H4 (cell line): ENCODE results near the gene PTTG1IP2. TPM values are rescaled to one million over a fixed set of nuclear protein-coding genes. Genes with fewer than 3 reads are reported as not detected.
A peak's percentile ranks its signal among the peaks of the same experiment; 100 is the strongest.

Experiments used
- DNase-seq: peaks from one replicate; pipeline ENCODE4 v3.0.0-alpha.2; 2015; ENCODE audit warnings: low spot score
- total RNA-seq: library from RNA; depleted of rRNA; stranded (reverse); fragments of >200 nt; shearing (Covaris generic); gene quantifications from 2 replicates; pipeline ENCODE4 v1.2.3, GENCODE V29; 2014; rRNA removed

PTTG1IP2 gene
- not detected in 2 replicates for total RNA-seq

DNA sequence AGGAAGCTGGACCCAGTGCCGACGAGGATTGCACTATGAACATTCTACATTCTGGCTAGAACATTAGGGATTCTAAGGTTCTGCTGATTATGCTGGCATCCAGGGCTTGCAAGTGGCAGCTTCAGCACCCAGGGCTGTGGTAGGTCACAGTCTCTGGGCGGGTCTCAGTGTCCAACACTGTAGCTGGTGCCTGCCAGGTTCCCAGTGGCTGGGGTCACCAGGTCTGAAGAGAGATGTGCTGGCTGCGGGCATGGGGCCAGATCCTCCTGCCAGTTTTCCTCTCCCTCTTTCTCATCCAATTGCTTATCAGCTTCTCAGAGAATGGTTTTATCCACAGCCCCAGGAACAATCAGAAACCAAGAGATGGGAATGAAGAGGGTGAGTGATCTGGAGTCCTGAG is at the start of gene PTTG1IP2:
Gene PTTG1IP2, plus strand, starts transcription at position 86 of the 400 bp plus-strand sequence. Its CDS starts 148 bp downstream, at position 234.
- DNase-seq = no peak

DNA sequence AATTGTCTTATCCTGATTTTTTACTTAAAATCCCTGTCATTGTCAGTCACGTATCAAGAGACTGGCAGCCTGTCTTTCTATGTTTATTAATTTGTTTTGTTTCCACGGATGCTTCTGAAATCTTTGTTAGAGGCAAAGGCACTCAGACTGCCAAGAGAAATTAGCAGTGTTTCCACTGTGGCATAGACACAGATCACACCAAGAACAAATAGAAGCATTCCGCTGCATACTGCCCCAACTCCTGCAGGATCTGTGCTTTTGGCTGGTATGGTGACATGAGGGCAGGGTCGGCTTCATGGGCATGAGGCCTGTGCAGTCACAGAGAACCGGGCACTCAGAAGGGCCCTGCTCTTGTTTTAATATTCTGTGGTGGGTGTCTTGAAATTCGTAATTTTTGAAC is 47.8 kb upstream of the PTTG1IP2 start:
- no peak for DNase-seq

DNA sequence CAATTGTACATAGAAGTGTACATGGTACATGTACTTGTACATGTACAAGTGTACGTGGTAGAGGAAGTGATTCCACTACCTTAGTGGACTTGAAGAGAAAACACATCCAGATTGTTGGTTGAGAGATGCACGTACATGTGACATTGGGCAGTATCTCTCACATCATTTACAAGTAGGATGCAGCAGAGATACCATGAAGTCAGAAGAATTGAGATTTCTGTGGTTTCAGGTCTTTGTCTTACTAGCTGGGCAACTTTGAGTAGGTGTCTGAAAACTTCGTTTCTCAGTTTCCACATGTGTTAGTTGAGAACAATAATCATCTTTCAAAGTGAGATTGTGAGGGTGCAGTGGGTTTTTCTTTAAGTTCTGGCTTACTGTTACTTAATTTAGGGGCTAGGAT is 44.7 kb upstream of the PTTG1IP2 start:
- DNase-seq = no peak

DNA sequence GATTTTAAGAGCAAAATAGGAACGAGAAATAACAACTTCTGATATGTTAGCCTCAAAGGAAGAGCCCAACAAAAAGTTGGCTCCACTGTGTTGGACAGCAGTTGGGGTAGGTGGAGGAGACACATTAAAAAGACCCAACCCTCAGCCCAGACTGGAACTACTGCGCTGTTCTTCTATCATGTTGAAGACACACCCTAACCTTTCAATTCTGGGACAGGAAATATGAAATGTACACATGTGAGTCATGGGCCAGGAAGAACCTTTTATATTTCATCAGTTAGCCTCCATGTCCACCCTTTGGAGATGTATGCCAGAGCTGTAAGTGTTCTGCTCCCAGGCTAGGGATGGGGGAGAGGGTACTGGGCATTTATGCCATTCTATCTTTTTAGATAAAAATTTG is 44.1 kb upstream of the PTTG1IP2 start:
- DNase-seq = no peak

DNA sequence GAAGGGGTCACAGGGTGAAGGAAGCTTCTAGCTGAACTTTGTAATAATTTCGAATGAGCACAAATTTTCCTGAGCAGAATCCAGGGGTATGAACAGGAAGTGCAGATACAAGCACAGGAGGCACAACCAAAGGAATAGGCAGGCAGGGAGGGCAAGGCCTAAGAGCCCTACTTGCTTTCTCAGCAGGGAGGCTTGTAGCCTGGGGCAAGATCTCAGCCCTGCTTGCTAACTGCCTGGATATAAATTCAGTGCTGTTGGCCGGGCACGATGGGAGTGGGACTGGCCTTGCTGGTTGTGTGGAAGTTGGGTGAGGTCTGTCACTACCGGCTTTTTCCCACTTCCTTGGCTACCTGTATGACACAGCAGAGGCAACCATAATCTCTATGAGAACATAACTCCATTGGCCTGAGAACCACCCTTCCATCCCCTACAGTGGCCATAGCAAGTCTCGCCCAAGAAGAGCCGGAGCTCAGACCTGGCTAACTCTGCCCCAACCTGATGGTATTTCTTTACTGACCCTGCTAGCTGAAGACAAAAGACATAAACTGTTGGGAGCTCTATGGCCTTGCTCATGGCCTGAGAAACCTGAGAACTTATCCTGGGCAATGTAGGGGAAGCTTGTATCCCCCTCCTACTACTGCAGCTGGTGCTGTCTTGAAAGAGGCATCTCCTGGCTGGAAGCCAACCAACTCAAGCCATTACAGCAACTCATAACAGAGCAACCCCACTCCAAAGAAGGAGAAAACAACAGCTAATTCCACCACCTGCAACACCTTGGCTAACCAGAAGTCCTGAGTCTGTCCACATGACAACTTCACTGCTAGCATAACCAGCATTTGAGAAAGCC is 38.6 kb upstream of the PTTG1IP2 start:
- DNase-seq = no peak

DNA sequence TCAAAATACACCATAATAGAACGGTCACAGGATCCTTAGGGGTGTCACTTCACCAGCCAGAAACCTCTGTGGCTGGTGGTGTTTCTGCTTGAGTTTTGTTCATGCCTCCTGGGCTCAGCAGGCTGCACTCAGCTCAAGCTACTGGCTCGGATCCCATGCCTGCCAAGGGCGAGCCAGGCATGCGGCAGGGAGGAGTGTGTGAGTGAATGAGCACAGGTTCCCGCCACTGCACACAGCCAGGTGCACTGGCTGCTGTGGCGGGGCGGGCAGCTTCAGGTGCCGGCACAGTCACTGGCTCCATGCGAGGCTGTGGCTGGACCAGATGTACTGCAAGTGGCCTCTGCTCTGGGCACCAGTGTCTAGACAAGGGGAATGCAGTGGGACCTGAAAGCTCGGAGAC is 36.7 kb upstream of the PTTG1IP2 start:
- no peak for DNase-seq

DNA sequence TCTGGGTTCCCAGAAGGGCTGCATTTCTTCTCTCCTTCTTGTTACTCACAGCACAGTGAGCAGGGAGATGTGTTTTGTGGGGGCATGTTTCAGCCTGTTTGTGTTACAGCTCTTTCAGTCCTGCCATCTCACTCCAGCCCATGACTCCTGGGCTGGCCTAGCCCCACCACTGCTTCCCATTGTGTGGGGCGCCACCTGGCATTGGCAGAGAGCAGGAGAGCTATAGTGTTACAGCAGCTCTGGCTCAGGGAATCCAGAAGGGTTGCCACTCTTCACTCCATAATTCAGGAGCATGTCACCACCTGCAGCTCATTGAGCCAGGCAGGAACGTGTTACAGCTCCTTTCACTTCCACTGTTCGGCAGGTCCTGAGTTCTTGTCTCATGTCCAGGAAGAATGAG is 36.2 kb upstream of the PTTG1IP2 start:
- DNase-seq = no peak

DNA sequence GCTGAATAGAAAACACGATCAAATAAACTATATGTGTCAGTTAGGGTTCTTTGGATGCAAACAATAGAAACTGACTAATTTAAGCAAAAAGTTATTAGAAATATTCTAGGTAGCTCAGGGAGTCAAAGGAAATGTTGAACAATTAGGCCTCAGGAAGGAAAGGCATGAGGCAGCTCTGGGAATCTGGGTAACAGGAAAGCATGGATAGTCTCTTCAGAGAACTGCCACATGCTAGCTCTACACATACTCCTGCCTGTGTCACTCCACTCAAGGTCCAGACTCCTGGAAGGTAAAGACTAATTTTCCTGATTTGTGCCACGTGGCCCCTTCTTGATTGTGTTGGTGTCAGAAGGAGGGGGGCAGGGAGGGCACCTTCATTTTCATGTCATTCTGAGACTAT is 23.8 kb upstream of the PTTG1IP2 start:
- no peak for DNase-seq

DNA sequence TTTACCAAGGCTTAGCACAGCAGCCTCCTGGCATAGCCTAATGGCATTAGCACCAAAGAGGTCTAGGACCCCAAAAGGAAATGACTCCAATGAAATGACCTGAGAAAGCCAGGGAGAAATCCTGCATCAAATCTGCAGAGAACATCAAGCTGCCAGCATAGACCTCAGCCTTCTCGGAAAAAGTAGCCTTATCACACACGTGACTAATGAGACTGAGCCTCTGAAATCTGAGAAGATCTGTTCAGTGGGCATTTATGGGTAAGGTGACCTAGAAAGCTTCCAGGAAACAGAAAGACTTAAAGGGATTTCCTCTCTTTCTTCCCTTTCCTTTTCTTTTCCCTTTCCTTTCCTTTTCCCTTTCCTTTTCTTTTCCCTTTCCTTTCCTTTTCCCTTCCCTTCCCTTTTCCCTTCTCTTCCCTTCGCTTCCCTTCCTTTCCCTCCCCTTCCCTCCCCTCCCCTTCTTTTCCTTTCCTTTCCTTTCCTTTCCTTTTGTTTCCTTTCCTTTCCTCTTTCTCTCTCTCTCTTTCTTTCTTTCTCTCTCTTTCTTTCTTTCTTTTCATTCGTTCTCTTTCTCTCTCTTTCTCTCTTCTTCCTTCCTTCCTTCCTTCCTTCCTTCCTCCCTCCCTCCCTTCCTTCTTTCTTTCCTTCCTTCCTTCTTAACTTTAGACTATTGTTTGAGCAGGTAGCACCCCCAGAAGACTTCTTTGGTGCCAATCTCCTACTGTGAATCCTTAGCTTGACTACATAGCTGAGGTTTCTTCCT is 23.1 kb upstream of the PTTG1IP2 start:
- DNase-seq = no peak

DNA sequence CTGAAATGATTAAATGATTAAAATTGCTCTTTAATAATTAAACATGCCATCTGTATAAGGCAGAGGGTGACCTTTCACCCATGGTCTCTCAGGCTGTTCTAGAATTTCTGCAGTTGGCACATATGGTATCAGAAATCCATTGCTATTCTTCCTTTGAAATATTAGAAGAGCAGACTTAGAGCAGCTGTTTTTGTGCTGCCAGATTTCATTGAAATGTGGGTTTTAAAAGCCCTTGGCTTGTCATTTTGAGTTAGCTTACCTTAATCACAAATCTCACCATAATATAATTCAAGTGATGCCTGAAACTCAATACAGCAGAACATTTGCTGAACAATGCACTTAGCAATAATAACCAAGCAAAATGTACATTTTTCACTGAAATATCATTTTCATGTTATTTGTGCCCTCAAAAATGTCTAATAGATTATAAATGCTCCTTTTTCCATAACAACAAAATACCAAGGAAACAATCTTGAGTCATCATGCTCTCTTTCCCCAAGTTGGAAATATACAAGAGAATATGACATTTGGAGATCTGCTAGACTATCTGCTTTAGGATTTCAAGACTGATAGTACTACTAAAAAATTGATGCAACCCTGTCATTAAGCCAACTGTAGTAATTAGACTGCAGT is 16.1 kb upstream of the PTTG1IP2 start:
- no peak for DNase-seq

DNA sequence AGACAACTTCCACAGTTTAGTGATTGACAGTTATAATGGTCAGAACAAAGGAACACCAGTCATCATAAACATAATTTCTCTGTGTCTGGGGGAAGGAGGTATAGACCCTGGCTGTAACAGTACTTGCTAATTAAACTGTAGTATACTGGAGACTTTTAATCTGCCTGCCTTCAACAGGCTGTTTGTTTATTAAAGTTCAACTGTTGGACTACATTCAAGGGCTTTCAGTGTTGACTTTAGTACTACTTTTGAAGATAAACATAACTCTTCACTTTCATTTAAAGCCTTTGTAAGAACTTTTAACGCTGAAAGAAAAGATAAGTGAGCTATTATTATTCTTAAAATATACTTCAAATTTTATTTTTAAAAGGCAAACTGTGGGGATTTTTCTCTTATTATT is 15.5 kb upstream of the PTTG1IP2 start:
- DNase-seq = no peak

DNA sequence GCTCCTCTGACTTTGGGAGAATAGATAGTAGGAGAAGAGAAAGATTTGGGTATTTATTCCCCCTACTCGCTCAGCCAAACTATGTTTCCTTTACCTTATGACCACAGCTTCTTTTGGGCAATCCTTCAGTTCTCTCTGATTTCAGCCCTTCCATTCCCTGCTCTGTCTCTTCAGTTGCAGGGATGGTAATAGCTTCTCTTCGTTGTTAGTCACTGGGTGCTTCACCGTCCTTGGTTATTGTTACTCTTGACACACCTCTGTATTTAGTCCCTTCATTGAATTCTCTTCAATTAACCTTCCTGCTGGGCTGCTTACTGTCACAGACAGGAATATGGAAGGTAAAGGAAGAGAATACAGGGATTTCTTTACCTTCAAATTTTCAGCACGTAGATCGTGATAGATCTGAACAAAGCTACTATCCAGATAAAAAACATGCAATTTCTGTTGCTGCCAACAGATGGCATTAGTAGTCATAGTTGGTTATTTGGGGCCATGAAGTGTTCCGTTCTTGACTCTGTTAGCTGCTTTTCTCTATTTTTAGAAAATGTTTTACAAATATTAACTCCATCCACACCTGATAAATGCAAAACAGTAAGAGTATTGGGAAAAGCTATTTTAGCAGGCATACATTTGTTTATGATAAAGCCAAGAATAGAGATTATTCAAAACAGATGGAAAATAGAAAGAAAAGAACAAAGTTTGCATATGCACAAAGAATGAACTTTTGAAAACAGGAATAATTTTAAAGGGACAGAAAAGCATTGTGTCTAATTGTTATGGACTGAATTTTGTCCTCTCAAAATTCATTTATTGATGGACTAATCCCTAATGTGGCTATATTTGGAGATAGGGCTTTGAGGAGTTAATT is 14.0 kb upstream of the PTTG1IP2 start:
- DNase-seq = peak; percentile 57

DNA sequence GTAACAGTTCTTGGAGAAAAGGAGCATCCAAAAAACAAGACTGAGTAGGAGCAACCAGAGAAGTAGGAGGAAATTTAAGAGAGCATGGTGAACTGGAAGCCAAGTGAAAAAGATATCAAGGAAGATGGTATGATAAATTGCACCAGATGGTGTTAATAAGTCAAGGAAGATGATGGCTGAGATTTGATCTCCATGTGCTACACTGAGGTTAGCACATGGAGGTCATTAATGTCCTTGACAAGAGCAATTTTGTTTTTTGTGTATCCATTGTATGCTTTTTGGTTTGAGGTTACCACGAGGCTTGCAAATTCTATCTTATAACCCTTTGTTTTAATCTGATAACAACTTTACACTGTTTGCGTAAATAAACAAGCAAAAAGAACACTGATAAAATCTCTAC is 11.3 kb upstream of the PTTG1IP2 start:
- DNase-seq = no peak

DNA sequence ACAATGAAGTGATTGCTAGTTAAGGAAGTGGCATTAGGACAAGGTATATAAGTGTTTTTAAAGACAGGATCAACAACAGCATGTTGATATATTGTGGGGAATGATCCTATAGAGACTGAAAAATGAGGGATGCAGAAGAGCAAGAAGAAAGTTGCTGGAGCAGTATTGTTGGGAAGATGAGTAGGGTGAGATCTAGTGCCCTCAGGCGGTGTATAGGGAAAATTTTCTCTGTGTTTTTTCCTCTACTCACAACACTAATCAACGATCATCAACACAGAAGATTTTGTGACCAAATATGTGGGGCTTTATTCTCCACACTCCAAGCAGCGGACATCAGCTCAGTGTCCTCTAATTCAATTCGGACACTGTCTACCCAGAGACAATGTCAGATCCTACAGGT is 9.6 kb upstream of the PTTG1IP2 start:
- no peak for DNase-seq

DNA sequence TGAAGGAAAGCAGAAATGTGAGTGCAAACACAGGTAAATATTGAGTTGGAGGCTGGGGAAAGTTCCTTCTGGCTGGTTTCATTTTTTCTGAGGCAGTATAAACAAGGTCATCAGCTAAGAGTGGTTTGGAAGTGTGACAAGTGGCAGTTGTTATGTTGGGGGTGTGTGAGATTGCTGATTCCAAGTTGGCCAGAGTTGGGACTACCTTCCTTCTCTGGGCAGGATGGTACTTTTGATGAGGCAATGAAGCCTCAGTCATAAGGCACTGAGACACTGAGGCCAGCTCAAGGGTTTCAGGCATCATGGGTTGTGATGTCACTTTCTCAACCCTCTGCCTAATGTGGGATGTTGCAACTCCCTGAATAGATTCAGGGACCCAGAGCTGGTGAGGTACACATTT is 8.2 kb upstream of the PTTG1IP2 start:
- peak; percentile 24 for DNase-seq

DNA sequence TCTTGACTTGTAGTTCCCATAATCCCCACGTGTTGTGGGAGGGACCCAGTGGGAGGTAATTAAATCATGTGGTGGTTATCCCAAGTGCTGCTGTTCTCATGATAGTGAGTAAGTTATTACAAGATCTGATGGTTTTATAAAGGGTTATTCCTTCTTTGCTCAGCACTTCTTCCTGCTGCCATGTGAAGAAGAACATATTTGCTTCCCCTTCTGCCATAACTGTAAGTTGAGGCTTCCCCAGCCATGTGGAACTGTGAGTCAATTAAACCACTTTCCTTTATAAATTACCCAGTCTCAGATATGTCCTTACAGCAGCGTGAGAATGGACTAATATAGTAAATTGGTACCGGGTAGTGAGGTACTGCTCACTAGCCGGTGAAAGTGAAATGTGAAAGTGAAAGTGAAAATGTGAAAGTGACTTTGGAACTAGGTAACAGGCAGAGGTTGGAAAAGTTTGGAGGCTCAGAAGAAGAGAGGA is 6.2 kb upstream of the PTTG1IP2 start:
- DNase-seq = peak; percentile 58

DNA sequence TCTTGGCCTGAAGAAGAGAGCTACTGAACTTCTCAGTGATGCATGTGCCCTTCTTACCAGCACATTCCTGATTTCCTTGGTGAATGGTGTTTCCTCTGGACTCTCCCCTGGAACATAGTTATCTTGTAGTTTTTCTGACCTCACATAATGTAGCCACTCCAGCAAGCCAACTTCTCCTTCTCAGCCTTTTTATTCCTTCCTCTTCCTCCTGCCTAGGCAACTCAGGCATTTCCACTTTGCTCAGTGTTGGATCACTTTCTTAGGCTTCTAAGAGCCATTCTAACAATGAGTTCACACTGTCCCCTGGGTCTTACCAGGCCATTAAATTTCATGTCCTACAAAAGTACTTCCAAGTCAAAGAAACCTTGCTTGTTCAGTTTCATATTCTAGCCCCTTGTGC is 3.6 kb upstream of the PTTG1IP2 start:
- no peak for DNase-seq

DNA sequence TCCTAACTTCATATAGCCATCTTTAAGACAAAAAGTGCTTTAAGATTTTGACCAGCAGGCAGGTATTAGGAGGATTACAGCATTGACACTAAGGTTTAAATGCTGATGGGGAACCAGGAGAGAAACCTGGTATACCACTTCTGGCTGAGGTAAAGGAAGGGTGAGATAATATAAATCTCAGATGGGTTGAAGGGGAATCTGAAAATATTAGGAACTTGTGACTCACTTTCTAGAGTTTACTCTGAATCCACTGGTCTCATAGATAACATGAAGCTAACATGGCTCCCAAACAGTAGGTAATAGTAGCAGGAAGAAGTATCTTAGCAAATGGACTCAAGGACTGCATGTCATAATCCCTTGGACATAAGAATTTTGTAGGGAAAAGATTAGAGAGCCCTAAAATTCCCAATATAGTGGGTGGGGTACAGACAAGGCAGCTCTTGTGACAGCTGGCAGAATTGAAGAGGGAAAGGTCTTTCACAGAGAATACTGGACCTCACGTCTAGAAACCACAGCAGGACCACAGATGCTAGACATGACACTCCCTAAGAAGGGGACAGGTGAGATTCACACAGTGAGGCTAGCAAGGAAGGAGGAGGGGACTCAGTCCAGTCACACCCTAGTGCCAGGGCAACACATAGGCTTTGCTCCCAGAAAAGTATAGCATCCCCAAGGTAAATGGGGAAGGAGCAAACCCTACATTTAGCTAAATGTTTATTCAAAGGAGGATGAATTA is 3.5 kb downstream of the PTTG1IP2 start:
- DNase-seq = no peak

DNA sequence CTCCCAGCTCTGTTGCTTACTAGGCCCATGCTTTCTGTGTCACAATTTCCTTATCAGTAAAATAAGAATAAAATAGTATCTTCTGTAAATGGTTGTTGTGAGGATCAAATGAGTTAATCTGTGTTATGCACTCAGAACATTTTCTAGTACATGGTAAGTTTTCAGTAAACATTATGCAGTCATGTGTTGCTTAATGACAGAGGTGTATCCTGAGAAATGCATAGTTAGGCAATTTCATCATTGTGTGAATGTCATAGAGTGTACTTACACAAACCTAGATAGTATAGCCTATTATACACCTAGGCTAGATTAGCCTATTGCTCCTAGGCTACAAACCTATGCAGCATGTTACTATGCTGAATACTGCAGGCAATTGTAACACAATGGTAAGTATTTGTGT is 4.4 kb downstream of the PTTG1IP2 start:
- no peak for DNase-seq

DNA sequence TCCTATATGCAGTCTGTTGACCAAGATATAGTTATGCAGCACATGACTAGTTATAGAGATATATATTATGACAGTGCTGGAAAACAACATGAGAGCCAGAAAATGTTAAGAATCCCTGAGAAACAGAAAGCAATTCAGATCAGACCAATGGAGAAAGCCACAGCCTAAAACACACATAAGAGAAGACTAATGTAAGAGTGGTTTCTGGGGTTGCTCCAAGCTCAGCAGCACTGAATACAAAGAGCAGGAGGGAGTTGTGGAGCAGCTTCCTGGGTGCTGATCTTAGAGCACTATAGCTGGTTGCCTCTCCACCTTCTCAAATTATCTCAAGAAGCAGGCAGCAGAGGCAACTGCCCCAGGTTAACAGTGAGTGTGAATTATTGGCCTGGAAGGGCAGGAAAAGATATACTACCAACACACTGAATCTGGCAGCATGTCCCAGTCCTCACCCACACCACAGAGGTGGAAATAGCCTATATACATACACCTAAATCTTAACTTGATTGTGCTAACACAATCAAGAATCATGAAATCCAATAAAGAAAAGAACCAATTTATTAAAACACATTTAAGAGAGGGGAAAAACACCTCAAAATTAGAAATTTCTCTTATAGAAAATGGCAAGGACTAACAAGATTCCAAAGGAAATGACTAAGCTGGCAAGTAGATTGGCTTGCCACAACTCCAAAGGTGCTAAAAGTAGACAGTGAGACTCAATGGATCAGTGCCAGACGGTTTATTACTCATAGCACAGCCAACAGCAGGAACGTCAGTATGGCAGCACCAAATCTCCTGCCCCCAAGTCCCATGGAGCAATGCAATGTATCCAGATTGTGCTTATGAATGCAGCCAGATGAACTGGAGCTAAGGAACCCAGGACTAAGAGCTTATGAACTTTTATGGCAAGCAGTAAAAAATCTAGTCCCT is 5.1 kb downstream of the PTTG1IP2 start:
- DNase-seq = peak; percentile 82
